Effector memory CD4-positive, alpha-beta T cell (primary cell): Measurements from ENCODE around the gene TMPRSS3.

Experiments
- DNase-seq, 3 donors: peaks; one replicate each; pipeline ENCODE4 v3.0.0-alpha.2; 2020
- H3K27ac ChIP-seq: 2 replicates; pipeline ENCODE4 v1.7.0; 2013; ENCODE audit warnings: mild to moderate bottlenecking, low read length, moderate library complexity; ENCODE audit not compliant: insufficient read depth, poor library complexity, severe bottlenecking
- H3K27me3 ChIP-seq: replicated peaks from 2 replicates; pipeline ENCODE4 v1.7.0; 2013; ENCODE audit warnings: mild to moderate bottlenecking, low read length; ENCODE audit not compliant: insufficient read depth, control insufficient read depth, poor library complexity, severe bottlenecking
- H3K36me3 ChIP-seq: 2 replicates; pipeline ENCODE4 v1.7.0; 2013; ENCODE audit warnings: mild to moderate bottlenecking, low read length, moderate library complexity; ENCODE audit not compliant: control insufficient read depth, insufficient read depth
- H3K4me1 ChIP-seq: 2 replicates; pipeline ENCODE4 v1.7.0; 2013; ENCODE audit warnings: low read length, mild to moderate bottlenecking; ENCODE audit not compliant: control insufficient read depth, insufficient read depth, poor library complexity, severe bottlenecking
- H3K4me3 ChIP-seq: 2 replicates; pipeline ENCODE4 v1.7.0; 2013; ENCODE audit warnings: low read length, low read depth, mild to moderate bottlenecking; ENCODE audit not compliant: insufficient read depth, poor library complexity, severe bottlenecking
- H3K9me3 ChIP-seq: 2 replicates; pipeline ENCODE4 v1.7.0; 2013; ENCODE audit warnings: mild to moderate bottlenecking, low read length, moderate library complexity; ENCODE audit not compliant: control insufficient read depth

Gene TMPRSS3

GRCh38 chr21:42384989-42385388 lies 10.9 kb downstream of the TMPRSS3 start:
- Histone ChIP-seq H3K27me3 (no peaks in the 10 kb centered on the region), H3K4me3 (no peak overlapping the region), H3K36me3 (no peaks in the 10 kb centered on the region), H3K27ac (no peak overlapping the region), H3K4me1 (peaks cover 9% of the 10 kb centered on the region), H3K9me3 (no peaks in the 10 kb centered on the region)
- DNase-seq, result no peak

GRCh38 chr21:42384156-42384945 lies 11.5 kb downstream of the TMPRSS3 start:
- H3K4me3 ChIP-seq, result no peak overlapping the region
- H3K27me3 ChIP-seq, result no peaks in the 10 kb centered on the region
- DNase-seq, result no peak
- no peak overlapping the region for H3K27ac ChIP-seq
- H3K9me3 ChIP-seq, result no peaks in the 10 kb centered on the region
- H3K36me3 ChIP-seq, result no peaks in the 10 kb centered on the region
- H3K4me1 ChIP-seq, result peaks cover 4% of the 10 kb centered on the region

GRCh38 chr21:42383331-42383730 lies 12.5 kb downstream of the TMPRSS3 start:
- Histone ChIP-seq H3K4me3 (no peak overlapping the region), H3K36me3 (no peaks in the 10 kb centered on the region), H3K27ac (no peak overlapping the region), H3K27me3 (no peaks in the 10 kb centered on the region), H3K9me3 (no peaks in the 10 kb centered on the region), H3K4me1 (peaks cover 4% of the 10 kb centered on the region)
- DNase-seq, result no peak

GRCh38 chr21:42382915-42383314 lies 12.9 kb downstream of the TMPRSS3 start:
- no peaks in the 10 kb centered on the region for H3K36me3 ChIP-seq
- no peak overlapping the region for H3K27ac ChIP-seq
- no peaks in the 10 kb centered on the region for H3K9me3 ChIP-seq
- H3K27me3 ChIP-seq, result no peaks in the 10 kb centered on the region
- H3K4me1 ChIP-seq, result peaks cover 4% of the 10 kb centered on the region
- DNase-seq, result no peak
- no peak overlapping the region for H3K4me3 ChIP-seq

GRCh38 chr21:42381347-42381984 lies 14.4 kb downstream of the TMPRSS3 start:
- H3K27ac ChIP-seq, result no peak overlapping the region
- H3K27me3 ChIP-seq, result no peaks in the 10 kb centered on the region
- H3K4me1 ChIP-seq, result peaks cover 4% of the 10 kb centered on the region
- H3K9me3 ChIP-seq, result no peaks in the 10 kb centered on the region
- H3K36me3 ChIP-seq, result no peaks in the 10 kb centered on the region
- H3K4me3 ChIP-seq, result no peak overlapping the region
- DNase-seq, result peak in 1 of 3 donors; percentile 27

GRCh38 chr21:42379426-42380215 lies 16.2 kb downstream of the TMPRSS3 start:
- H3K4me1 ChIP-seq, result no peaks in the 10 kb centered on the region
- no peaks in the 10 kb centered on the region for H3K27me3 ChIP-seq
- H3K27ac ChIP-seq, result no peak overlapping the region
- no peaks in the 10 kb centered on the region for H3K36me3 ChIP-seq
- DNase-seq, result no peak
- no peak overlapping the region for H3K4me3 ChIP-seq
- no peaks in the 10 kb centered on the region for H3K9me3 ChIP-seq

GRCh38 chr21:42378418-42378817 lies 17.4 kb downstream of the TMPRSS3 start:
- H3K27ac ChIP-seq, result no peak overlapping the region
- no peaks in the 10 kb centered on the region for H3K4me1 ChIP-seq
- no peaks in the 10 kb centered on the region for H3K36me3 ChIP-seq
- no peak overlapping the region for H3K4me3 ChIP-seq
- no peaks in the 10 kb centered on the region for H3K27me3 ChIP-seq
- DNase-seq, result no peak
- H3K9me3 ChIP-seq, result no peaks in the 10 kb centered on the region

- H3K27me3 ChIP-seq, result no peaks in the 10 kb centered on the region
- H3K4me3 ChIP-seq, result no peak overlapping the region
- no peaks in the 10 kb centered on the region for H3K9me3 ChIP-seq
- no peaks in the 10 kb centered on the region for H3K36me3 ChIP-seq
- no peak overlapping the region for H3K27ac ChIP-seq
- no peak for DNase-seq
- no peaks in the 10 kb centered on the region for H3K4me1 ChIP-seq
Observed at GRCh38 chr21:42377951-42378340, 17.9 kb downstream of the TMPRSS3 start.

- H3K9me3 ChIP-seq, result no peaks in the 10 kb centered on the region
- no peak overlapping the region for H3K4me3 ChIP-seq
- no peaks in the 10 kb centered on the region for H3K27me3 ChIP-seq
- no peak overlapping the region for H3K27ac ChIP-seq
- no peaks in the 10 kb centered on the region for H3K4me1 ChIP-seq
- no peaks in the 10 kb centered on the region for H3K36me3 ChIP-seq
- DNase-seq, result no peak
Observed at GRCh38 chr21:42377211-42377950, 18.5 kb downstream of the TMPRSS3 start.
